HG02938 (cell line): ENCODE data around the gene COG8.
"Not testable (repeated sequence)": the region's sequence is repeated elsewhere in the genome, so short reads cannot be mapped to it uniquely, and the experiment has no call there.

Source experiments
- ATAC-seq: cut with Tn5 transposase; IDR thresholded peaks from one replicate; pipeline ENCODE4 v1.9.1; 2021; ENCODE audit warnings: mild to moderate bottlenecking, moderate library complexity; ENCODE audit not compliant: unreplicated experiment

COG8 gene

GRCh38 chr16:69319826-69320739 lies 19.3 kb downstream of the COG8 start:
- no peak for ATAC-seq

- ATAC-seq = no peak
These were observed 20.0 kb downstream of the COG8 start for GRCh38 chr16:69319381-69319780.

DNA sequence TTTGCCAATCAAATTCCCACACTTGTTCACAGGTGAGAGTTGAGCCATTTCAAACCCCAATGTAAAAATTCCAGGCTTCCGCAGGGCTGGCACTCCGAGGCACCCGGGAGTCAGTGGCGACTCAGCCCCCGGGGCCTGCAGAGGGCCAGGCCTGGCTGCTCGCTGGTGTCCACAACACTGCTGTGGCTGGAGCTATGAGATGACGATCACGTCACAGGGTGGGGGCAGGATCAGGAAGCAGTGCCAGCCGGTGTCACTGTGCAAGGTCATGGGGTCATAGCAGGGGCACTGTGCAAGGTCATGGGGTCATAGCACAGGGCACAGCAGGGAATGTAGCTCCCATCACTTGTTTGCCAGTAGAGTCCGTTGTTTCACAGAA lies 20.5 kb downstream of the COG8 start:
- ATAC-seq = no peak

- ATAC-seq = no peak
These were observed 21.0 kb downstream of the COG8 start for GRCh38 chr16:69318177-69318910.

DNA sequence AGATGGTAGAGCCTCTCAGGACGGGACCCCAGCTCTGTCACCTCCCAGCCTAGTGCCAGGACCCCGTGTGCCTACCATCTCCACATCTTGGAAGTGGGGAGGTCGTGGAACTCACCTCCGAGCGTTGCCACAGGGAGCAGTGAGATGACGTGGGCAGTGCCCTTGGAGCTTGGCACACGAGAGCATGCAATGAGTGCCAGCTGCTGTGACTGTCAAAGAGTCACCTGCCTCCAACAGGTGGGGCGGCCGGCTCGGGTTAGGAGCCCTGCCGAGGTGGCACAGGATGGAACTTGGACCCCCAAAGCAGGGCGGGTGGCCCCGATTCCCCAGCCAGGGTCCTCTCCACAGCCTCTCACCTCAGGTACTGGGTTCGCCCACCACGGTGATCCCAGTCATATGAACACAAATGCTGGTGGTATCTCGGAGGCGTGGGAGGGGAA lies 22.7 kb downstream of the COG8 start:
- ATAC-seq = no peak

GRCh38 chr16:69315486-69316311 lies 23.7 kb downstream of the COG8 start:
- no peak for ATAC-seq

DNA sequence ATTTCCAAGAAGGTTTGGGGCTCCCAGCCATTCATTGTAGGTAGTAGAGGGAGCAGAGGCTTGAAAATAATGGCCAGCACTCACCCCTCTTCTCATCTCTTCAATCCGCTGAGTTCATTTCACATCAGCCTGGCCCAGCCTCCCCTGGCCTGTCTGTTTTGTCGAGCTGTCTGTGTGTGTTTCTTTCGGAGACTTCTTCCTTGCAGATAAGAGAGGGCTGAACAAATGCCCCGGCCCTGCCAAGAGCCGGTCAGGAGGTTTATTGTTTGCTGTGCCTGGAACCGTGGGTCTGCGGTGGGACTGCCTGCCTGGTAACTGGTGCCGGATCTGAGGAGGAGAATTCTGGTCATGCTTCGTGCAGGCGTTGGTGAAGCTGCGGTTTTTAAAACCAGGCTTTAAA lies 24.8 kb downstream of the COG8 start:
- ATAC-seq = no peak

- no peak for ATAC-seq
These were observed 25.9 kb downstream of the COG8 start for GRCh38 chr16:69313469-69313868.

DNA sequence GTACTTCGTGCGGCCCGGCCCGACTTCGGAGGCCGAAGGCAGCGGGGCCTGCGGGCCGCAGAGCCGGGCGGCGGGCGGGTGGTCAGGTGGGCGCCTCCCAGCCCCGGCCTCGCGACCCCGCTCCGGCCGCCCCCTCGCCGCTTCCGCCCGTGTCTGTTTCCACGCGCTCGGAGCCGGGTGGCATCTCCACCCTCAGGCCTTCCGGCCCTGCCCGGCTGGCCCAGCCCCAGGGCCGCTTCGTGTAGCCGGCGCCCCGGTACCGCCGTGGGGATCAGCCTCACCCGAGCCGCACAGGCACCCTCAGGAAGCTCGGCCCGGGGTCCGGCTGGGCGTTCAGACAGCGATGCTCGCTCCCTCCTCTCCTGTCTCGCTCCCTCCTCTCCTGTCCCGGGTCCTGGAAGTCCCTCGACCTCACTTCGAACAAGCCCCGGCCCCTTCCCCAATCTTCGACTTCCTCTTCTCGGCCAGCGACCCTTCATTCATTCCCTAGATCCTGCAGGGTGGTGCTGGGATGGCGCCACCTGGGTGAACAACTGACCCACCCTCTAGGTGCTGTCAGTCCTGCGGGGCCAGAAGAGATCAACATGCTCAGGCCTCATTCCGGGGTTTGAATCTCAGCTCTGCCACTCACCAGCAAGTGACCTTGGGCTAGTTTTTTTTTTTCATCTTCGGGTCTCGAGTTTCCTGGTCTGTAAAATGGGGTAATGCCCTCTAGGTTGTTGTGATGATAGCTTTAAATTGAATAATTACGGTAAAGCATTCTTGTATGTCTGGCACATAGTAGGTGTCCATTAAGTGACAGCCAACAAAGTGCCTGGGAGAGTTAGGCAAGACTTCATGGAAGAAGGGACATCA lies 27.6 kb downstream of the COG8 start:
- ATAC-seq = peak; percentile 42

- ATAC-seq = peak; percentile 84
These were observed 28.5 kb downstream of the COG8 start, which contains the start of gene VPS4A for GRCh38 chr16:69310653-69311532. TSS of gene VPS4A (plus strand) at chr16:69311350. CDS start at chr16:69311512, 162 bp downstream.

DNA sequence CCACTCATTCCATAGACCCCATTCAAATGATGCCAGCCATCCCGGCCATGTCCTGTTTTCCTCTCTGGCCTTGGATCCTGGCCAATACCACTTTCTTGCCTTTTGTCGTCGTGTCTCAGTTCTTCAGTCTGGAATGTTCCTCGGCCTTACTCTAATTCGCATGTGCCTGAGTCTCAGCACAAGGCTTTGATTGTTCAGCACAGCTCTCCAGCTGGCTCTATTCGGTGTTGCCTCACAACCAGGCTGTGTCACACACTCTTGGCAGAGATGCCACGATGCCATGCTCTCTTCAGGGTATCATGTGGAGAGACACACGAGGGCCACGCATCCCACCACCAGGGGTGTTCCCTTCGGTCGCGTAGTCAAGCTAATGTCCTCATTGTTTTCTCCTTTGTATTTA lies 30.0 kb downstream of the COG8 start:
- no peak for ATAC-seq

- no peak for ATAC-seq
These were observed 31.5 kb downstream of the COG8 start for GRCh38 chr16:69307856-69308255.

DNA sequence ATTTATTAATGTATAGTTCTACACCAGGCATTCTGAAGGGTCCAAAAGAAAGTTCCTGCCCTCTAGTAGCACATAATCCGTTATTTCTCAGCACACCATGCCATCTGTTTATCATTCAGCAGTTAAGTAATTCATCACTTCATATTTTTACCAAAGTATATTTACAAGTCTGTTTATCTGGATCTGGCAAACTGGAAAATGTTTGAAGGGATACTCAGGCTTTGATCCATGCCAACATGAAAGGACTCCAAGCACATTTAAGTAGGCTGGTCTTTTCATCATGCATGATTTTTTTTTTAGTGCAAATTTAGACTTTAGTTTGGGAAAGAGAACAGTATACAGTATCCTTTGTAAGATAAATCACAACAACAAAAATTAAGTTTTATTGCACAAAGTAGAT lies 32.3 kb downstream of the COG8 start:
- ATAC-seq = no peak

DNA sequence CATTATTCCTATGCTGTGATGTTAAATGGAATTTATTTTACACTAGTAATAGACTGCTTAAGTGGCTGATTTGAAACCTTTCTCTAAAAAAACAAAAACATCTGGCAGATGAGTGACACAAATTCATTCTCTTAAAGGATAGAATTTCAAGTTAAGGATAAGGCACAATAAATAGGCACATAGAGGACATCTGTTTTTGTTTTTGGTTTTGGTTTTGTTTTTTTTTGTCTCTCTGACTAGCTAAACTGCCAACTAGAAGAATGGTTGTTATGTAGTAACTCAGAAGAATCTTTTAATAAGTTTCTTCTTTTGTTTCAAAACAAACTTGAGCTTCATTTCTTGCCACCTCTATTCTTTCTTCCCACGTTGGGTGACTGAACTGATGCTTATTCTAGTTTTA lies 33.3 kb downstream of the COG8 start:
- no peak for ATAC-seq

DNA sequence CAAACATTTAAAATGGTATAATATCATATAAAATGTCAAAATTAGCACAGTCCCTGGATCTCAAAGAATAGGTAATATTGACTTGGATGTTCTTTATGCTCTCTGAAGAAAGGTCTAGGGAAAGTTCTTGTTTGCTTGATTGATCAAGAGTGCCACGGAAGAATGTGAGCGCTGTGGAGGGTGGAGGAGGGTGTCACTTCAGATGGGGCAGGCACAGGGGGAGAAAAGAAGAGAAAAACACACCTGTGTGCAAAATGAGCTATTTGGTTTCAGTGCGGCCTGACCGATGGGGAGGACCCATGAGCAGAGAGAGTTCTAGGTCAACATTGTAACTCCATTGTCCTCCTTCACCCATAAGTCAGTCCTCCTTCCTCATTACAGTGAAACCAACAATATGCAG lies 37.1 kb downstream of the COG8 start:
- no peak for ATAC-seq

DNA sequence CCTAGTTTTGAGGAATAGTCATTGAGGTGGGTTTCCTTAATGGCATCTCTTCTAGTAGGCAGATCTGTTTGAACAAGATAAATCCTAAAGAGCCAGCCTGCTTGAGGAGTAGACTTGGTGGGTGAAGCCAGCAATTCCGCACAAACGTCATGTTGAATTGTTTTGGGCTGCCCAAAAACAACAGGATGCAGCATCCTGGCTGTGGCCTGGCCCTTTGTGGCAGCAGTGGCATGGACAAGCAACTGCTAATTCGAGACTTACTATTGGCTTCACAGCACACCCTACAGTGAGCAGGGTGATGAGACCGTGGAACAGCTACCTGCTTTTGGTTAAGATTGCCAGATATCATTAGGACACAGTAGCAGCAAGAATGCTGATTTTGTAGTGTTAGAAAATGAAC lies 37.5 kb downstream of the COG8 start:
- no peak for ATAC-seq

GRCh38 chr16:69301187-69301586 lies 38.2 kb downstream of the COG8 start:
- ATAC-seq = no peak

DNA sequence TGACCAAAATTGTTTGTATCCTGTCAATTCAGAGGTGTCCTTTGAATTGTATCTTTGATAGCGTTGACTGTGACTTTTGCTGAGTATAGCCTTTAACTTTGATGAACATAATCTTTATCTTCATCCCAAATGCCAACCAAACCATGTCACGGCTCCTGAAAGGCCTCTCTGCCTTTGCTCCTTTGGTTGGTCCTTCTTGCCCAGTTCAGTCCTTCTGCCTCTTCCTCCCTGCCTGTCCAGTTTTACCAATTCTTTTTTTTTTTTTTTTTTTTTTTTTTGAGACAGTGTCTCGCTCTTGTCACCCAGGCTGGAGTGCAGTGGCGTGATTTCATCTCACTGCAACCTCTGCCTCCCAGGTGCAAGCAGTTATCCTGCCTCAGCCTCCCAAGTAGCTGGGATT lies 41.1 kb downstream of the COG8 start:
- no peak for ATAC-seq

DNA sequence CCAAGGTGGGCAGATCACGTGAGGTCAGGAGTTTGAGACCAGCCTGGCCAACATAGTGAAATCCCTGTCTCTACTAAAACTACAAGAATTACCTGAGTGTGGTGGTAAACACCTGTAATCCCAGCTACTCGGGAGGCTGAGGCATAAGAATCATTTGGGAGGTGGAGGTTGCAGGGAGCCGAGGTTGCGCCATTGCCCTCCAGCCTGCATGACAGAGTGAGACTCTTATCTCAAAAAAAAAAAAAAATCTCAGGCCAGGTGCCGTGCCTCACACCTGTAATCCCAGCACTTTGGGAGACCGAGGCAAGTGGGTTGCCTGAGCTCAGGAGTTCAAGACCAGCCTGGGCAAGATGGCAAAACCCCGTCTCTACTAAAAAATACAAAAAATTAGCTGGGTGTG lies 42.6 kb downstream of the COG8 start:
- not testable (repeated sequence) for ATAC-seq
